HCT116 (cell line): ENCODE data around the gene CDK14. TPM values are rescaled to one million over a fixed set of nuclear protein-coding genes. Genes with fewer than 3 reads are reported as not detected.

Experiments
- ATAC-seq: fragments of 200-7000 bp; cut with Tn5 transposase; 2 replicates; pipeline ENCODE4 v1.9.1; 2020; ENCODE audit warnings: mild to moderate bottlenecking, moderate library complexity
- BruUV-seq: library from RNA; stranded (reverse); fragments of 400-500 nt; replicated peaks from 2 replicates; lab custom pipeline; 2021; lab: Mats Ljungman, UMichigan
- CTCF ChIA-PET: fragments of 300-600 bp; sonication (Branson Sonifier 250); formaldehyde crosslinking; loops from one replicate; lab custom pipeline; 2021; ENCODE audit warnings: antibody characterized with exemption; lab: Charles Lee
- POLR2A ChIA-PET: fragments of 300-600, 350-600 bp; sonication (Branson Sonifier 250); formaldehyde crosslinking; loops from one replicate; lab custom pipeline; 2021; ENCODE audit warnings: antibody characterized with exemption; lab: Charles Lee
- RAD21 ChIA-PET, 2 experiments: fragments of 300-600 bp; sonication (Branson Sonifier 250); formaldehyde crosslinking; loops; one replicate each; lab custom pipeline; 2023; ENCODE audit warnings: low total read pairs in 2 of 2; ENCODE audit not compliant: uncharacterized antibody in 2 of 2, unreplicated experiment in 2 of 2, low non-redundant PET in 1 of 2; lab: Charles Lee
- DNase-seq: peaks from one replicate; pipeline ENCODE4 v3.0.0-alpha.2; 2010; ENCODE audit warnings: low read depth, low spot score
- H2AFZ ChIP-seq: fragments of 200-600 bp; shearing (Covaris generic), sonication (generic); 2 replicates; pipeline ENCODE4 v1.6.1; 2017; ENCODE audit warnings: low read depth, mixed run types, mixed read lengths, antibody characterized with exemption, low read length; ENCODE audit not compliant: poor library complexity, severe bottlenecking
- H3K27ac ChIP-seq: 2 replicates; pipeline ENCODE4 v1.5.1; 2012; ENCODE audit warnings: low read depth, low read length
- H3K27me3 ChIP-seq: fragments of 200-600 bp; sonication (generic); 2 replicates; pipeline ENCODE4 v1.6.1; 2016; ENCODE audit warnings: mixed run types, low read length, mixed read lengths; ENCODE audit not compliant: insufficient read depth
- H3K36me3 ChIP-seq, 2 experiments: fragments of 200-500 bp in 1 of 2; fragments of 200-600 bp in 1 of 2; sonication (Bioruptor generic) in 1 of 2; sonication (generic) in 1 of 2; 2 replicates each; pipeline versions ENCODE4 v1.5.1 to v1.6.1; 2014 to 2016; ENCODE audit warnings: low read length in 2 of 2, inconsistent platforms in 1 of 2, mixed read lengths in 1 of 2, mixed run types in 1 of 2; ENCODE audit not compliant: insufficient read depth in 2 of 2, control insufficient read depth in 1 of 2
- H3K4me1 ChIP-seq, 2 experiments: fragments of 200-600 bp in 1 of 2; sonication (generic) in 1 of 2; 2 replicates each; pipeline versions ENCODE4 v1.5.1 to v1.6.1; 2012 to 2017; ENCODE audit warnings: low read length in 2 of 2, inconsistent platforms in 1 of 2, mild to moderate bottlenecking in 1 of 2, mixed read lengths in 1 of 2, mixed run types in 1 of 2, moderate library complexity in 1 of 2; ENCODE audit not compliant: insufficient read depth in 2 of 2, control insufficient read depth in 1 of 2
- H3K4me2 ChIP-seq: fragments of 200-600 bp; sonication (generic); 2 replicates; pipeline ENCODE4 v1.6.1; 2017; ENCODE audit warnings: mixed run types, low read length, mixed read lengths
- H3K4me3 ChIP-seq, 2 experiments: fragments of 200-600 bp in 1 of 2; sonication (generic) in 1 of 2; replicated peaks in 1 of 2; 2 replicates each; pipeline ENCODE4 v1.5.1; 2011 to 2016; ENCODE audit warnings: low read length in 2 of 2, control low read depth in 1 of 2, low read depth in 1 of 2, mild to moderate bottlenecking in 1 of 2, mixed read lengths in 1 of 2, mixed run types in 1 of 2
- H3K79me2 ChIP-seq: fragments of 200-600 bp; sonication (generic); 2 replicates; pipeline ENCODE4 v1.6.1; 2017; ENCODE audit warnings: mild to moderate bottlenecking, mixed run types, low read length, moderate library complexity, mixed read lengths; ENCODE audit not compliant: insufficient read depth
- H3K9ac ChIP-seq: fragments of 200-600 bp; sonication (generic); 2 replicates; pipeline ENCODE4 v1.6.1; 2016; ENCODE audit warnings: low read length, mixed read lengths
- H3K9me2 ChIP-seq: fragments of 200-600 bp; sonication (generic), shearing (Covaris generic); 2 replicates; pipeline ENCODE4 v1.6.1; 2017; ENCODE audit warnings: mixed run types, mild to moderate bottlenecking, moderate library complexity; ENCODE audit not compliant: insufficient read depth
- H3K9me3 ChIP-seq, 2 experiments: fragments of 200-500 bp in 1 of 2; fragments of 200-600 bp in 1 of 2; sonication (Bioruptor generic) in 1 of 2; sonication (generic) in 1 of 2; 2 replicates each; pipeline ENCODE4 v1.6.1; 2014 to 2017; ENCODE audit warnings: low read length in 2 of 2, mixed read lengths in 2 of 2, inconsistent platforms in 1 of 2, low read depth in 1 of 2, mild to moderate bottlenecking in 1 of 2, mixed run types in 1 of 2, moderate library complexity in 1 of 2; ENCODE audit not compliant: control insufficient read depth in 1 of 2, insufficient read depth in 1 of 2
- H4K20me1 ChIP-seq: fragments of 200-600 bp; sonication (generic), shearing (Covaris generic); 2 replicates; pipeline ENCODE4 v1.6.1; 2017; ENCODE audit warnings: mixed run types, mild to moderate bottlenecking, moderate library complexity; ENCODE audit not compliant: insufficient read depth
- CEBPB ChIP-seq: IDR thresholded peaks from 2 replicates; pipeline ENCODE4 v1.6.1; 2012; ENCODE audit warnings: low read depth
- EGR1 ChIP-seq: IDR thresholded peaks from 2 replicates; pipeline ENCODE4 v1.6.1; 2012; ENCODE audit warnings: low read depth
- EZH2phosphoT487 ChIP-seq: fragments of 200-600 bp; IDR thresholded peaks from 2 replicates; pipeline ENCODE4 v1.6.1; 2018; ENCODE audit warnings: antibody characterized with exemption, borderline replicate concordance
- FOSL1 ChIP-seq: IDR thresholded peaks from 2 replicates; pipeline ENCODE4 v1.6.1; 2012; ENCODE audit warnings: low read depth
- POLR2A ChIP-seq: IDR thresholded peaks from 2 replicates; pipeline ENCODE4 v1.7.0; 2011; ENCODE audit warnings: borderline replicate concordance; ENCODE audit not compliant: insufficient read depth, insufficient read length; ENCODE audit errors: extremely low read depth
- POLR2AphosphoS5 ChIP-seq: IDR thresholded peaks from 2 replicates; pipeline ENCODE4 v1.6.1; 2011; ENCODE audit warnings: mild to moderate bottlenecking, low read depth, low read length, moderate library complexity
- RAD21 ChIP-seq: IDR thresholded peaks from 2 replicates; pipeline ENCODE4 v1.6.1; 2012; ENCODE audit warnings: low read depth, mild to moderate bottlenecking
- TCF7L2 ChIP-seq: IDR thresholded peaks from 2 replicates; pipeline ENCODE4 v1.7.0; 2011; ENCODE audit warnings: borderline replicate concordance, inconsistent platforms; ENCODE audit not compliant: insufficient read depth, insufficient read length; ENCODE audit errors: extremely low read depth
- ZFX ChIP-seq: fragments of 450-650 bp; IDR thresholded peaks from 2 replicates; pipeline ENCODE4 v1.6.1; 2017
- intact Hi-C: fragments of 100-400 bp; cut with micrococcal nuclease; formaldehyde crosslinking; loops from 2 replicates; pipeline ENCODE4 v1.10.0; 2022
- total RNA-seq: library from RNA; stranded (reverse); gene quantifications from one replicate; pipeline ENCODE4 v1.2.1, GENCODE V29; 2021; ENCODE audit not compliant: unreplicated experiment
- TF ChIP-seq, protein P1 (sequence below), 3 experiments: fragments of 200-600 bp in 1 of 3; sonication (generic) in 1 of 3; IDR thresholded peaks in 2 of 3; conservative IDR thresholded peaks in 1 of 3; 2 replicates each; pipeline ENCODE4 v1.5.1; 2012 to 2017; ENCODE audit warnings: low read depth in 2 of 3, low read length in 2 of 3, antibody characterized with exemption in 1 of 3, borderline replicate concordance in 1 of 3, control low read depth in 1 of 3, mild to moderate bottlenecking in 1 of 3, mixed read lengths in 1 of 3, mixed run types in 1 of 3, moderate library complexity in 1 of 3; ENCODE audit not compliant: insufficient read depth in 1 of 3
- TF ChIP-seq, protein P2 (sequence below): IDR thresholded peaks from 2 replicates; pipeline ENCODE4 v1.6.1; 2012; ENCODE audit warnings: low read depth
- TF ChIP-seq, protein P3 (sequence below): IDR thresholded peaks from 2 replicates; pipeline ENCODE4 v1.6.1; 2011; ENCODE audit warnings: mild to moderate bottlenecking, low read length, moderate library complexity; ENCODE audit not compliant: insufficient replicate concordance; ENCODE audit errors: extremely low read depth

The CDK14 gene
- total RNA-seq, 1 experiment from 2014 or later = 10.2 TPM

DNA sequence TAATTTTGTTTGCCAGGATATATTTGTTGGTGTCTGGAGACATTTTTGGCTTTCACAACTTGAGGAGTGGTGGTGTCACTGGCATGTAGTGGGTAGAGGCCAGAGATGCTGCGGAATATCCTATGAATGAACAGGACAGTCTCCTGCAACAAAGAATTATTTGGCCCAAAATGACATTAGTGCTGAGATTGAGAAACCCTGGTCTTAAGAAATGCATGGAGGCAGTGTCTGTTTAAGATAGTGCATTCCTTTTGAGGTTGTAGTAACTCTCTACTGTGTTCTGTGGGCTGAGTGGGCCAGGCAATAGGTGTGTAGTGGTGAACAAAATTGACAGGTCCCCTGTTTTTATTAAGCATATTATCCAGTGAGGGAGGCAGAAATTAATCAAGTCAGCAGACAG lies 165.5 kb downstream of the CDK14 start:
- Histone ChIP-seq H3K4me1 (no peaks in the 10 kb centered on the region; a peak in 1 of 4 replicates), H4K20me1 (no peaks in the 10 kb centered on the region), H2AFZ (no peak overlapping the region), H3K9me3 (no peaks in the 10 kb centered on the region), H3K4me3 (no peak overlapping the region), H3K79me2 (no peaks in the 10 kb centered on the region), H3K4me2 (no peak overlapping the region), H3K9ac (no peak overlapping the region), H3K36me3 (no peaks in the 10 kb centered on the region), H3K27me3 (no peaks in the 10 kb centered on the region), H3K9me2 (no peaks in the 10 kb centered on the region), H3K27ac (no peak overlapping the region)
- BruUV-seq = no TSS peak
- intact Hi-C loops = no loop called here
- DNase-seq (no peak), ATAC-seq (no peak)
- RAD21 ChIA-PET = no interaction called here
- CTCF ChIA-PET = no interaction called here
- TF ChIP-seq TCF7L2 (no peak), EGR1 (no peak), RAD21 (no peak), EZH2phosphoT487 (no peak)
- TF ChIP-seq, protein P1, sequence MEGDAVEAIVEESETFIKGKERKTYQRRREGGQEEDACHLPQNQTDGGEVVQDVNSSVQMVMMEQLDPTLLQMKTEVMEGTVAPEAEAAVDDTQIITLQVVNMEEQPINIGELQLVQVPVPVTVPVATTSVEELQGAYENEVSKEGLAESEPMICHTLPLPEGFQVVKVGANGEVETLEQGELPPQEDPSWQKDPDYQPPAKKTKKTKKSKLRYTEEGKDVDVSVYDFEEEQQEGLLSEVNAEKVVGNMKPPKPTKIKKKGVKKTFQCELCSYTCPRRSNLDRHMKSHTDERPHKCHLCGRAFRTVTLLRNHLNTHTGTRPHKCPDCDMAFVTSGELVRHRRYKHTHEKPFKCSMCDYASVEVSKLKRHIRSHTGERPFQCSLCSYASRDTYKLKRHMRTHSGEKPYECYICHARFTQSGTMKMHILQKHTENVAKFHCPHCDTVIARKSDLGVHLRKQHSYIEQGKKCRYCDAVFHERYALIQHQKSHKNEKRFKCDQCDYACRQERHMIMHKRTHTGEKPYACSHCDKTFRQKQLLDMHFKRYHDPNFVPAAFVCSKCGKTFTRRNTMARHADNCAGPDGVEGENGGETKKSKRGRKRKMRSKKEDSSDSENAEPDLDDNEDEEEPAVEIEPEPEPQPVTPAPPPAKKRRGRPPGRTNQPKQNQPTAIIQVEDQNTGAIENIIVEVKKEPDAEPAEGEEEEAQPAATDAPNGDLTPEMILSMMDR (IDR thresholded peaks at IDR 0.05 in 2 of 3, conservative IDR thresholded peaks at IDR 0.05 in 1 of 3; ENCODE audit: borderline replicate concordance in 1 of 3, insufficient read depth in 1 of 3, low read depth in 2 of 3, low read length in 2 of 3) = no peak
- POLR2A ChIA-PET = no interaction called here

DNA sequence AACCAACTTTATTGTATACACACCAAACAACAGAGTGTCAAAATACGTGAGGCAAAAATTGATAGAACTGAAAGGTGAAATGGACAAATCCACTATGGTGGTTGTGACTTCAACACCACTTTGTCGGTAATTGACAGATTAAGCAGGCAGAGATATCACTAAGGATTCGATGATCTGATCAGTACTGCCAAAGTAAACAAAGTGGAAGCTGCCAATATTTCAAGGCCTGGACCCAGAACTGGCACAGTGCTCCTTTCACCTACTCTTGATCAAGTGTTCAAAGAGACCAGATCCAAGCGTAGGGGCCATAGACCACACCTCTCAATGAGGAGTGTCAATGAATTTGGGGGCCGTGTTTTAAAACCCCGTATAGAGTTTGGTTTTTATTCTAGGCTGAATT lies 167.0 kb downstream of the CDK14 start:
- Histone ChIP-seq H3K4me3 (no peak overlapping the region), H4K20me1 (no peaks in the 10 kb centered on the region), H3K9me2 (no peaks in the 10 kb centered on the region), H3K27ac (no peak overlapping the region), H3K36me3 (no peaks in the 10 kb centered on the region), H3K4me1 (peaks cover 0 to 8% of the 10 kb centered on the region in 2 experiments; a peak in 3 of 4 replicates), H3K9me3 (no peaks in the 10 kb centered on the region), H3K4me2 (no peak overlapping the region), H3K27me3 (no peaks in the 10 kb centered on the region), H2AFZ (no peak overlapping the region), H3K9ac (no peak overlapping the region), H3K79me2 (no peaks in the 10 kb centered on the region)
- ChIA-PET RAD21 (no interaction called here), CTCF (no interaction called here), POLR2A (no interaction called here)
- no TSS peak for BruUV-seq
- intact Hi-C loops = no loop called here
- no peak for DNase-seq
- no peak for ATAC-seq
- TF ChIP-seq CEBPB (no peak), POLR2AphosphoS5 (no peak), EZH2phosphoT487 (no peak), ZFX (no peak), FOSL1 (no peak), POLR2A (no peak)
- TF ChIP-seq, protein P2, sequence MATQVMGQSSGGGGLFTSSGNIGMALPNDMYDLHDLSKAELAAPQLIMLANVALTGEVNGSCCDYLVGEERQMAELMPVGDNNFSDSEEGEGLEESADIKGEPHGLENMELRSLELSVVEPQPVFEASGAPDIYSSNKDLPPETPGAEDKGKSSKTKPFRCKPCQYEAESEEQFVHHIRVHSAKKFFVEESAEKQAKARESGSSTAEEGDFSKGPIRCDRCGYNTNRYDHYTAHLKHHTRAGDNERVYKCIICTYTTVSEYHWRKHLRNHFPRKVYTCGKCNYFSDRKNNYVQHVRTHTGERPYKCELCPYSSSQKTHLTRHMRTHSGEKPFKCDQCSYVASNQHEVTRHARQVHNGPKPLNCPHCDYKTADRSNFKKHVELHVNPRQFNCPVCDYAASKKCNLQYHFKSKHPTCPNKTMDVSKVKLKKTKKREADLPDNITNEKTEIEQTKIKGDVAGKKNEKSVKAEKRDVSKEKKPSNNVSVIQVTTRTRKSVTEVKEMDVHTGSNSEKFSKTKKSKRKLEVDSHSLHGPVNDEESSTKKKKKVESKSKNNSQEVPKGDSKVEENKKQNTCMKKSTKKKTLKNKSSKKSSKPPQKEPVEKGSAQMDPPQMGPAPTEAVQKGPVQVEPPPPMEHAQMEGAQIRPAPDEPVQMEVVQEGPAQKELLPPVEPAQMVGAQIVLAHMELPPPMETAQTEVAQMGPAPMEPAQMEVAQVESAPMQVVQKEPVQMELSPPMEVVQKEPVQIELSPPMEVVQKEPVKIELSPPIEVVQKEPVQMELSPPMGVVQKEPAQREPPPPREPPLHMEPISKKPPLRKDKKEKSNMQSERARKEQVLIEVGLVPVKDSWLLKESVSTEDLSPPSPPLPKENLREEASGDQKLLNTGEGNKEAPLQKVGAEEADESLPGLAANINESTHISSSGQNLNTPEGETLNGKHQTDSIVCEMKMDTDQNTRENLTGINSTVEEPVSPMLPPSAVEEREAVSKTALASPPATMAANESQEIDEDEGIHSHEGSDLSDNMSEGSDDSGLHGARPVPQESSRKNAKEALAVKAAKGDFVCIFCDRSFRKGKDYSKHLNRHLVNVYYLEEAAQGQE = no peak
- TF ChIP-seq, protein P3, sequence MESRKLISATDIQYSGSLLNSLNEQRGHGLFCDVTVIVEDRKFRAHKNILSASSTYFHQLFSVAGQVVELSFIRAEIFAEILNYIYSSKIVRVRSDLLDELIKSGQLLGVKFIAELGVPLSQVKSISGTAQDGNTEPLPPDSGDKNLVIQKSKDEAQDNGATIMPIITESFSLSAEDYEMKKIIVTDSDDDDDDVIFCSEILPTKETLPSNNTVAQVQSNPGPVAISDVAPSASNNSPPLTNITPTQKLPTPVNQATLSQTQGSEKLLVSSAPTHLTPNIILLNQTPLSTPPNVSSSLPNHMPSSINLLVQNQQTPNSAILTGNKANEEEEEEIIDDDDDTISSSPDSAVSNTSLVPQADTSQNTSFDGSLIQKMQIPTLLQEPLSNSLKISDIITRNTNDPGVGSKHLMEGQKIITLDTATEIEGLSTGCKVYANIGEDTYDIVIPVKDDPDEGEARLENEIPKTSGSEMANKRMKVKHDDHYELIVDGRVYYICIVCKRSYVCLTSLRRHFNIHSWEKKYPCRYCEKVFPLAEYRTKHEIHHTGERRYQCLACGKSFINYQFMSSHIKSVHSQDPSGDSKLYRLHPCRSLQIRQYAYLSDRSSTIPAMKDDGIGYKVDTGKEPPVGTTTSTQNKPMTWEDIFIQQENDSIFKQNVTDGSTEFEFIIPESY = no peak
